Activated naive CD8-positive, alpha-beta T cell (primary cell): ENCODE measurements around the gene GRK4.

Source experiments
- H3K27ac Mint-ChIP-seq: one replicate; pipeline ENCODE4 v1.8.0; 2021; ENCODE audit warnings: mixed read lengths
- H3K27me3 Mint-ChIP-seq: one replicate; pipeline ENCODE4 v1.8.0; 2021; ENCODE audit warnings: mixed read lengths
- H3K36me3 Mint-ChIP-seq: one replicate; pipeline ENCODE4 v1.8.0; 2021; ENCODE audit warnings: mixed read lengths
- H3K4me1 Mint-ChIP-seq: one replicate; pipeline ENCODE4 v1.8.0; 2021; ENCODE audit warnings: low read depth, mixed read lengths
- H3K4me3 Mint-ChIP-seq: one replicate; pipeline ENCODE4 v1.8.0; 2021; ENCODE audit warnings: mild to moderate bottlenecking, mixed read lengths
- H3K9me3 Mint-ChIP-seq: one replicate; pipeline ENCODE4 v1.8.0; 2021; ENCODE audit warnings: low read depth, mixed read lengths

Gene GRK4

DNA sequence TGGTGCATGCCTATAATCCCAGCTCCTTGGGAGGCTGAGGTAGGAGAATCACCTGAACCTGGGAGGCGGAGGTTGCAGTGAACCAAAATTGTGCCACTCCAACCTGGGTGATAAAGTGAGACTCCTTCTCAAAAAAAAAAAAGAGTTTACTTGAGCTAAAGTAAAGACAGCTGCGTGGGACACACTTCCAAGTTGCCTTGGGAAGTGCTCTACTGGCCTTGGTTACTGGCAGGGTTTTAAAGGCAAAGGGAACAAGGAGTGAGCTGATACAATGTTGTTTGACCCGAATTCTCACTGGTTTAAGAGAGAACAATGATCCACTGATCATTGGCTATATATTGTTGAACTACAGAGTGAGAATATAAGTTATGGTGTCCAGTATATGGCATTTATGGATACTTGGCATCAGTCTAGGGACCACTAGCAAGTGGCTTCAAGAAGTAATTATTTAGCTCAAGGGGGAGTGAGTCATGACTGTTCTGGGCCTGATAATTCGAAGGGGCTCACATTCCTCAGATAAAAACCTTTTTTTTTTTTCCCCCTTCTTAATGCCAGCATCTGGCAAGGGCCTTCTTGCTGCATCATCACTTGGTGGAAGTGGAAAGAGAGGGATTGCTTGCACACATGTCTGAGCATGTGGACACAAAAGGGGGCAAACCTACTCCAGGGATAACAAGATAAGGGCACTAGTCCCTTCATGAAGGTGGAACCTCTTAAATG lies 32.3 kb downstream of the GRK4 start:
- H3K4me3 Mint-ChIP-seq: no peak overlapping the region
- peaks cover 3% of the 10 kb centered on the region for H3K27me3 Mint-ChIP-seq
- no peaks in the 10 kb centered on the region for H3K36me3 Mint-ChIP-seq
- no peaks in the 10 kb centered on the region for H3K4me1 Mint-ChIP-seq
- no peaks in the 10 kb centered on the region for H3K9me3 Mint-ChIP-seq
- H3K27ac Mint-ChIP-seq: no peak overlapping the region

DNA sequence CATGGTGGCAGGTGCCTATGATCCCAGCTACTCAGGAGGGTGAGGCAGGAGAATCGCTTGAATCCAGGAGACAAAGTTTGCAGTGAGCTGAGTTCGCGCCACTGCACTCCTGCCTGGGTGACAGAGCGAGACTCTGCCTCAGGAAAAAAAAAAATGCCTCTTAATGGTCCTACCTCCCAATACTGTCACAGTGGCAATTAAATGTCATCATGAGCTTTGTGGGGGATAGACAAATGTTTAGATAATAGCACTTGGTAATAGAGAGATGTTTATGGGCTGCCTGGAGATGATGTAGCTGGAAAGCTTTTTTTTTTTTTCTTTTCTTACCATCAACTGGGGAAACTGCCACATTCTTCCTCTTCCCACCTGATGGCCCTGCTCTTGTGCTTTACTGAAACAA lies 33.0 kb downstream of the GRK4 start:
- Mint-ChIP-seq H3K27me3 (peaks cover 3% of the 10 kb centered on the region), H3K36me3 (no peaks in the 10 kb centered on the region), H3K9me3 (no peaks in the 10 kb centered on the region), H3K4me1 (no peaks in the 10 kb centered on the region), H3K4me3 (no peak overlapping the region), H3K27ac (no peak overlapping the region)

DNA sequence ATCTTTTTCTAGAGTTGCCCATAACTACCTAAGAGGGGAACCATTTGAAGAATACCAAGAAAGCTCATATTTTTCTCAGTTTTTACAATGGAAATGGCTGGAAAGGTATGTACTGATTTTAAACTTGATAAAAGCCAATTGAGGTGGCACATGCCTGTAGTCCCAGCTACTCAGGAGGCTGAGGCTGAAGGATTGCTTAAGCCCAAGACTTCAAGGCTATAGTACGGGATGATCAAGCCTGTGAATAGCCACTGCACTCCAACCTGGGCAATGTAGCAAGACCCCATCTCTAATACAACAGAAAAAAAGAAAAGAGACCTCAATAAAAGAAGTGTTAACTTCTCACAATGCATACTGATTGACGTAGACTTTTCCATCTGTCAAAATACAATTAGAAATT lies 44.4 kb downstream of the GRK4 start:
- H3K27ac Mint-ChIP-seq: no peak overlapping the region
- H3K27me3 Mint-ChIP-seq: no peaks in the 10 kb centered on the region
- H3K36me3 Mint-ChIP-seq: no peaks in the 10 kb centered on the region
- H3K4me3 Mint-ChIP-seq: no peak overlapping the region
- no peaks in the 10 kb centered on the region for H3K4me1 Mint-ChIP-seq
- no peaks in the 10 kb centered on the region for H3K9me3 Mint-ChIP-seq

DNA sequence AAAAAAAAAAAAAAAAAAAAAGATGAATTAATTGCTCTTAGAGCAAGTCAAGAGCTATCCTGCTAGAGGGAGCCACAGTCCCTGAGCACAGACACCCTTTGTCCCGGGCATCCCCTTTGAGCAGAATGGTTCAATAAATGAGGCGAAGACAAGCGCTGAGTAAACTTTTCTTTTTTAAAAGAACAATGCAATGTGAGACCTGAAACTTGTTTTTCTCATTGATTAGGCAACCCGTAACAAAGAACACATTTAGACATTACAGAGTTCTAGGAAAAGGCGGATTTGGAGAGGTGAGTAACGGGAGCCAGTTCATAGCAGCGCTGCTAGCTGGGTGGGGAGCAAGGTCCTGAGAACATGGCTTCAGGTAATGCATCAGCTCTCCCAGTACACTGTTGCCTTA lies 46.1 kb downstream of the GRK4 start:
- Mint-ChIP-seq H3K36me3 (no peaks in the 10 kb centered on the region), H3K4me1 (no peaks in the 10 kb centered on the region), H3K27me3 (no peaks in the 10 kb centered on the region), H3K9me3 (no peaks in the 10 kb centered on the region), H3K27ac (no peak overlapping the region), H3K4me3 (no peak overlapping the region)

DNA sequence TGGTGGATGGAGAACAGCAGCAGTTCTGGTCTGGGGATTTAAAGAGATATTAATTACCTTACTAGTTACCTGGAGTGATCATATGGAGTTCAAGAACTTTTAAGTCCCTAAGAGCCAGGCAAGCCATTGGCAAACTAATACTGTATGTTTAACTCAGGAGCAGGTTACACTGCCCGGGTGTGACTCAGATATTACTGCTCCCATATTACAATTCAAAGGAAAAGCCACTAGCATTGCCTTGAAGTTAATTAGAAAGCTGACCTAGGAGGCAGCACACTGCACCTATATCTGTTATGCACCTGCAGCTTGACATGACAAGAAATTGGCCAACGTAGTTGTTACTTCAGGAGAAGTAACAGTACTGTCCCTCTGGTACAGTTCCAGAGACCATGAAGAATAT lies 47.2 kb downstream of the GRK4 start:
- Mint-ChIP-seq H3K4me3 (no peak overlapping the region), H3K36me3 (no peaks in the 10 kb centered on the region), H3K9me3 (no peaks in the 10 kb centered on the region), H3K4me1 (no peaks in the 10 kb centered on the region), H3K27me3 (no peaks in the 10 kb centered on the region), H3K27ac (no peak overlapping the region)

DNA sequence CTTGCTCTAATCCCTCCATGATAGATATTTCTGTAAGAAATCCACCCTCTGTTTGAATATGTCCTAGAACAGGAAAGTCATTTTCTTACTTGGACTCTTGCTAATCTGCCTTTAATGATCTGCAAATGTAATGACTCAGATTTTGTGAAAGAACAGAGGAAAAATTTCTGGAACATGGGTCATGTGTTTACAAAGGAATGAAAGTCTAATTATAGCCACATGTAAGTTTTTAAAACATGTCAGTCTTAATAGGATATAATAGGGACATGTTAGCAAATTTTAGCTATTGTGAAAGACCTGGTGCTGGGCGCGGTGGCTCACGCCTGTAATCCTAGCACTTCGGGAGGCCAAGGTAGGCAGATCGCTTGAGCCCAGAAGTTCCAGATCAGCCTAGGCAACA lies 47.6 kb downstream of the GRK4 start:
- no peak overlapping the region for H3K27ac Mint-ChIP-seq
- H3K4me1 Mint-ChIP-seq: no peaks in the 10 kb centered on the region
- no peaks in the 10 kb centered on the region for H3K36me3 Mint-ChIP-seq
- H3K4me3 Mint-ChIP-seq: no peak overlapping the region
- H3K9me3 Mint-ChIP-seq: no peaks in the 10 kb centered on the region
- no peaks in the 10 kb centered on the region for H3K27me3 Mint-ChIP-seq

DNA sequence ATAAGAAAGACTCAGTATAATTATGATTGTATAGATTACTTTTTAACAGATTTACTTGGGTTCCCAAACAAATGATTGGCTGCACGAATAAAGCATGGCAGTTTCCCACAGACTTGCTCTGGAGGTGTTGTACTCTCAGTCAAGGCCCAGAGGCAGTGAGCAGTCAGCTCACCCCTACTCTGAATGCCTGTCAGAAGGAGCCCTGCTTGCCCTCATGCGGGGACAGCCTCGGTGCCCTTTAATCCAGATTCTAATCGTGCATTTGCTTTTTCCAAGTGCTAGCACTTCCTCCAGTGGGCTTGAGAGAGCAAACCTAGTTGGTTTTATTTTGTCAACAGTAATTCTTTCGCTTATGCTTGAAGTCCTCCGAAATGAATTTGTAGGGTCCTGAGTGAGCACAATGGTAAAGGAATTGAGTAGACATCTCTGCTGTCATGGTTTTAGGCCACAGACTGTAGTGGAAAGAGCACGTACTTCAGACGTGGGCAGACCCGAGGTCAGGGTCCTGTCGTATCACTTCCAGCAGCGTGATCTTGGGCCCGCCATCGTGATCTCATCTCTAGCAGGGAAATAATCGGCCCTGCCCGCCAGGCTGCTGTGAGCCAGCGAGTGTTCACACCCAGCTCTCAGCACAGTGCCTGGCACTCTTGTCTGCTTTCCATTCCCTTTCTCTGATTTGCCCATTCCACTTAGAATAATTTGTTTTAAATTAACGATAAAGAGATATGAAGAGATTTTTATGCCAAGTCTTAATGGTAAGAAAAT lies 48.3 kb downstream of the GRK4 start:
- Mint-ChIP-seq H3K27me3 (no peaks in the 10 kb centered on the region), H3K36me3 (no peaks in the 10 kb centered on the region), H3K4me3 (no peak overlapping the region), H3K9me3 (no peaks in the 10 kb centered on the region), H3K4me1 (no peaks in the 10 kb centered on the region), H3K27ac (no peak overlapping the region)

DNA sequence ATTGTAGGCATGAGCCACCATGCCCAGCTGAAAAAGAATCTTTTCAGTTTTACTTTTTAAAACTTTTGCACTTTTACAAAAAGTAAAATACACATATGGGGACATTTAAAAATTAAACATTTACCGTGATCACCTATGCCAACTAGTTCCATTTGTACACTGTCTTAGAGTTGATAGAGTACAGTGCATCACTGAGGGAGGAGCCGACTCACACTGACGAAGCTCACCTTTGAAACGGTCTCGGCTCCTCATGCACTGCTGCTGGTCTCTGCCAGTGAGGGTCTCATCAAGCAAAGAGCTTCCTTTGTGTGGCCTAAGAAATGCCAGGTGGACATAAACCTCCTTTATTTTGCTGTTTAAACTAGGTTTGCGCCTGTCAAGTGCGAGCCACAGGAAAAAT lies 50.0 kb downstream of the GRK4 start:
- H3K36me3 Mint-ChIP-seq: no peaks in the 10 kb centered on the region
- no peaks in the 10 kb centered on the region for H3K9me3 Mint-ChIP-seq
- H3K4me3 Mint-ChIP-seq: no peak overlapping the region
- no peaks in the 10 kb centered on the region for H3K27me3 Mint-ChIP-seq
- no peak overlapping the region for H3K27ac Mint-ChIP-seq
- no peaks in the 10 kb centered on the region for H3K4me1 Mint-ChIP-seq

DNA sequence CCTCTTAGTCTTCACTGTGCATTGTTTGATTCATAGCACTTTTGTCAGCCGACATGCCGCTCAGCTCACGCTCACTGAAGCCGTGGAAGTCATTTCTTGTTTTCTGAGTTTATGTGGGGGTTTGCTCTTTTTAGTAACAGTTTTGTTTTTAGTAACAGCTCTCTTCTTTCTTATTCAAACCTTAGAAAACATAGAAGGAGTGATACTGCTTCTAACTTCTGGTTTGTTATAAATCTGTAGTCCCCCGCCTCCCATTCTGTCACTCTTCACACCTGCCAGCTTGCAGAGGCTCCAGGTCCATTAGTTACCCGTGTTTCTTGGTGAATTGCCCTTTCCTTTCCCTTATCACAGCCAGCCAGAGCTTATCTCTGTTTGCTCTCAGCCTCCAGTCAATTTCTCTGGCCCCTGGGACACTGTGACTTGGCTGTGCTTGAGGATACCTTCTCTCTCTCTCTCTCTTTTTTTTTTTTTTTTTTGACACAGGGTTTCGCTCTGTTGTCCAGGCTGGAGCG lies 50.5 kb downstream of the GRK4 start:
- Mint-ChIP-seq H3K27ac (no peak overlapping the region), H3K9me3 (no peaks in the 10 kb centered on the region), H3K4me1 (no peaks in the 10 kb centered on the region), H3K4me3 (no peak overlapping the region), H3K36me3 (no peaks in the 10 kb centered on the region), H3K27me3 (no peaks in the 10 kb centered on the region)

DNA sequence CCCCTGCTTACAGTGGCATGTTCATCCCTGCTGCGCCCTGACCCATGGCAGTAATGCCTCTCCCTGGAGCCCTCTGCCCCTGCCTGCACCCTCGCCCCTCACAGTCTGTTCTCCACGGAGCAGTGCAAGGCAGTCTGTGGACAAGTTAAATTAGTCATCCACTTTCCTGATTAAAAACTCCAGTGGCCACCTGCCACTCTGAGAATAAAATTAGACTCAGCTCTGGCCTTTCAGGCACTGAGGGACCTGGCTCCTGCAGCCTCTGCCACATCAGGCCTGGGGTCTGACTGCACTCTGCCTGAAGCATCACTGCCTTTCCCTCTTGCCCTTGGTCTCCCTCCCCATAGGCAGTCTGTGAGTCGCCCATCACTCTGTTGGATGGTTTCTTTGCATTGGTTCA lies 53.6 kb downstream of the GRK4 start:
- H3K4me1 Mint-ChIP-seq: peaks cover 2% of the 10 kb centered on the region
- no peaks in the 10 kb centered on the region for H3K36me3 Mint-ChIP-seq
- no peak overlapping the region for H3K27ac Mint-ChIP-seq
- H3K27me3 Mint-ChIP-seq: no peaks in the 10 kb centered on the region
- H3K9me3 Mint-ChIP-seq: no peaks in the 10 kb centered on the region
- H3K4me3 Mint-ChIP-seq: no peak overlapping the region

DNA sequence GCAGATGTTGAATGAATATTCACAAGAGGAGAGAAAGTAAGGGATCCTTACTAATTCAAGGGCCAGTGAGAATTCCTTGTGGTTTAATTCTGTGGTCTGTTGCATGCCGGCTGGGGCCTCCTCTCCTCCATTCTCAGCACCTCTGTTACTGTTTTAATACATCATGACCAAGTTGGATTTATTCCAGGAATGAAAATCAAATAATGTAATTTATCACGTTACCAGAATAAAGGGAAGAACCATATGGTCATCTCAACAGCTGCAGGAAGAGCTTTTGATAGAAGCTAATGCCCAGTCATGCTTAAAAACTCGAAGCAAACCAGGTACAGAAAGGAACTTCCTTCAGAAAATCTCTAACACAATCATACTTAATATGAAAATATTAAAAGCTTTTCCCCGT lies 54.1 kb downstream of the GRK4 start:
- H3K27ac Mint-ChIP-seq: no peak overlapping the region
- no peaks in the 10 kb centered on the region for H3K9me3 Mint-ChIP-seq
- peaks cover 2% of the 10 kb centered on the region for H3K4me1 Mint-ChIP-seq
- no peaks in the 10 kb centered on the region for H3K36me3 Mint-ChIP-seq
- H3K27me3 Mint-ChIP-seq: no peaks in the 10 kb centered on the region
- H3K4me3 Mint-ChIP-seq: no peak overlapping the region

DNA sequence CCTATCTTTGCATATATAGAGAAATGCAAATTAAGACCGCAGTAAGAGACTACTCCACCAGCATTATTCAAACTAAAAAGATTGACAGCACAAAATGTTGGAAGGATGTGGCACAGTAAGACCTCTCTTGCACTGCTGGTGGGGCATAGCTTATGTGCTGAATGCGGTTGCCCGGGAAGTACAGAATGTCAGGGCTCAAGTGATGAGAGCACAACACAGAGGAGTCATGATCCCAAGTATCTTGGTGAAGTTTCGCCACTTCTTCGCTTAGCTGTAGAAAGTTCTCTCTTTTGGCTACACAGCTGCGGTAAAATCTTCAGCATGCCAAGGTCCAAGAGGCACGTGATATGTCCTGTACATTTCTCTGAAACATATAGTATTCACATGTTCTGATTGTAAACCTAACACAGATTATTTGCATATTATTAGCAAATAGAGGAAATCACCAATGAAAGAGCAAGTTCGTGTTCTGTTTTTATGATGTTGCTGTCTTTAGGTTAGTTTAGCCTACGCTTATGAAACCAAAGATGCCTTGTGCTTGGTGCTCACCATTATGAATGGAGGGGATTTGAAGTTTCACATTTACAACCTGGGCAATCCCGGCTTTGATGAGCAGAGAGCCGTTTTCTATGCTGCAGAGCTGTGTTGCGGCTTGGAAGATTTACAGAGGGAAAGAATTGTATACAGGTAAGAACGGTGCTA lies 55.9 kb downstream of the GRK4 start:
- H3K9me3 Mint-ChIP-seq: peaks cover 3% of the 10 kb centered on the region
- H3K27me3 Mint-ChIP-seq: no peaks in the 10 kb centered on the region
- H3K4me1 Mint-ChIP-seq: peaks cover 2% of the 10 kb centered on the region
- no peak overlapping the region for H3K27ac Mint-ChIP-seq
- H3K36me3 Mint-ChIP-seq: peaks cover 3% of the 10 kb centered on the region
- no peak overlapping the region for H3K4me3 Mint-ChIP-seq

DNA sequence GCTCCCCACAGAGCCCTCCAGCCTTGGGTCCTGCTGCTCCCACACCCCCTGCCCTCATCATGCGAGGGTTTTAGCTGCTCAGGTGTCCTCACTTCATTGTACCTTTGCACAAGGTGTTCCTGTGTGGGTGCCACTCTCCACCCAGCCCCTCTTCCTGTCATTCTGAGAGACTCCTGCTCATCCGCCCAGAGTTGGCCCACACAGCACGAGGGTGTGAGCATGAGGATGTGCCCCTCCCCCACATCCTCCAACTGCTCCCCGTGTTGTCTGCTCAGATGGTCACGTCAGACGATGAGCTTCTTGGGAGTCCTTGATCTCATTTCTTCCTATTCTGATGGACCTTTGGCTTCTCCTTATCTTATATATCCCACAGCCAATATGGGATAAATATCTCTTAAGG lies 57.8 kb downstream of the GRK4 start:
- H3K4me3 Mint-ChIP-seq: no peak overlapping the region
- peaks cover 3% of the 10 kb centered on the region for H3K36me3 Mint-ChIP-seq
- no peaks in the 10 kb centered on the region for H3K27me3 Mint-ChIP-seq
- H3K4me1 Mint-ChIP-seq: peaks cover 2% of the 10 kb centered on the region
- H3K9me3 Mint-ChIP-seq: peaks cover 3% of the 10 kb centered on the region
- no peak overlapping the region for H3K27ac Mint-ChIP-seq

DNA sequence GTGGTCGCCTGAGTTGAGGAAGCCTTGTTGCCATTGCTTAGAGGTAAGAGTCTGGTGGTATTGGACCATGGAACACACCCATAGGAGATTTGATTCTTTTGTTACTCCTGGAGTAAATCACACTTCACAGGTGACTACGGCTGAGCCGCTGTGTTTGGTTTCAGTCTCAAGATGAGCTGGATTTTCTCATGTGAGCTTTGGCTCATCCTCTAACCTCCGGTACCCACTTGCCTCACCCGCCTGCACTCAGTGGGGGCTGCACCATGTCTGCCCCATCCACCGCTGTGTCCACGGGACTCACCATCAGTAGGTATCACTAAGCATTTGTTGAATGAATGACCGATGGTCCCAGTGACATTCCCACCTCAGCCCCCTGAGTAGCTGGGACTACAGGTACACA lies 58.3 kb downstream of the GRK4 start:
- Mint-ChIP-seq H3K9me3 (peaks cover 3% of the 10 kb centered on the region), H3K4me1 (peaks cover 2% of the 10 kb centered on the region), H3K4me3 (no peak overlapping the region), H3K27ac (no peak overlapping the region), H3K27me3 (no peaks in the 10 kb centered on the region), H3K36me3 (peaks cover 3% of the 10 kb centered on the region)

DNA sequence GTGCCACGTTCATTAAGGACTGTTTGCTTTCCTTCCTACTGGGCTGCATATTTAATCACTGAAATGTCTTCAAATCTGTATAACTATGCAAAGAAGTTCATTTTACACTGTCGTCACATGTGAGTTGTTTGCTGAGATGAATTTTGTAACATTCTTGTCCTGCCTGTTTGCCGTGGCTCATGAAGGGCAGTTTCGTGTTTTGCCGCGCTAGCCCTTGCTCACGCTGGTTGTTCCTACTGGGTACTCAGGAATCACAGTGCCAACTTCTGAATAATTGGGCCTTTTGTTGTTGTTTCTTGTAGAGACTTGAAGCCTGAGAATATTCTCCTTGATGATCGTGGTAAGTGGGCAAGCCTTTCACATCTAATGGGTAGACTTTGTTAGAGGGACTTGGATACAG lies 58.7 kb downstream of the GRK4 start:
- Mint-ChIP-seq H3K27ac (no peak overlapping the region), H3K4me3 (no peak overlapping the region), H3K27me3 (no peaks in the 10 kb centered on the region), H3K4me1 (peaks cover 2% of the 10 kb centered on the region), H3K36me3 (peaks cover 3% of the 10 kb centered on the region), H3K9me3 (peaks cover 3% of the 10 kb centered on the region)
